Esophagus squamous epithelium (tissue), 4 donors: ENCODE results near the gene BEST2.
"Not testable (repeated sequence)": the region's sequence is repeated elsewhere in the genome, so short reads cannot be mapped to it uniquely, and the experiment has no call there.

ENCODE experiments used
- CTCF ChIP-seq, 6 experiments: fragments of 450-650 bp in 4 of 6; fragments of 200-600 bp in 2 of 6; sonication (generic) in 2 of 6; IDR thresholded peaks; one replicate each; pipeline ENCODE4 v1.5.1; 2016 to 2019; ENCODE audit warnings: antibody characterized with exemption in 6 of 6, mild to moderate bottlenecking in 4 of 6, moderate library complexity in 4 of 6
- POLR2A ChIP-seq, 4 donors: fragments of 450-650 bp; IDR thresholded peaks; one replicate each; pipeline ENCODE4 v1.6.1; 2017; ENCODE audit warnings: antibody characterized with exemption in 4 of 4, mild to moderate bottlenecking in 4 of 4, moderate library complexity in 3 of 4

DNA sequence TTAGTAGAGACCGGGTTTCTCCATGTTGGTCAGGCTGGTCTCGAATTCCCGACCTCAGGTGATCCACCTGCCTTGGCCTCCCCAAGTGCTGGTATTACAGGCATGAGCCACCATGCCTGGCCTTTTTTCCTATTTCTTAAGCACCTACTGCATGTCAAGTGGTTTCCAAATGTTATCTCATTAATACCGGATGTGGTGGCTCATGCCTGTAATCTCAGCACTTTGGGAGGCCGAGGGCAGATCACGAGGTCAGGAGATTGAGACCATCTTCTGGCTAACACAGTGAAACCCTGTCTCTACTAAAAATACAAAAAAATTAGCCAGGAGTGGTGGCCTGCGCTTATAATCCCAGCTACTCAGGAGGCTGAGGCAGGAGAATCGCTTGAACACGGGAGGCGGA, 26.0 kb upstream of the BEST2 start:
- TF ChIP-seq POLR2A, CTCF (IDR thresholded peaks at IDR 0.05): not testable (repeated sequence)
